NCI-H82 treated with DMSO at 0.1 percent for 48 hours (cell line): Measurements from ENCODE around the gene TMEM132C.
A peak's percentile ranks its signal among the peaks of the same experiment; 100 is the strongest.
"Not testable (repeated sequence)": the region's sequence is repeated elsewhere in the genome, so short reads cannot be mapped to it uniquely, and the experiment has no call there.

ENCODE experiments used
- DNase-seq: peaks from one replicate; lab custom pipeline; 2025; ENCODE audit not compliant: unreplicated experiment; lab: John Stamatoyannopoulos, UW

Gene TMEM132C

GRCh38 chr12:128267131-128267622, at the start of gene TMEM132C:
TSS of gene TMEM132C (plus strand) at chr12:128267170. CDS start at chr12:128267403, 233 bp downstream.
- no peak for DNase-seq

- no peak for DNase-seq
These were observed 42.7 kb upstream of the TMEM132C start for GRCh38 chr12:128224226-128224625.

DNA sequence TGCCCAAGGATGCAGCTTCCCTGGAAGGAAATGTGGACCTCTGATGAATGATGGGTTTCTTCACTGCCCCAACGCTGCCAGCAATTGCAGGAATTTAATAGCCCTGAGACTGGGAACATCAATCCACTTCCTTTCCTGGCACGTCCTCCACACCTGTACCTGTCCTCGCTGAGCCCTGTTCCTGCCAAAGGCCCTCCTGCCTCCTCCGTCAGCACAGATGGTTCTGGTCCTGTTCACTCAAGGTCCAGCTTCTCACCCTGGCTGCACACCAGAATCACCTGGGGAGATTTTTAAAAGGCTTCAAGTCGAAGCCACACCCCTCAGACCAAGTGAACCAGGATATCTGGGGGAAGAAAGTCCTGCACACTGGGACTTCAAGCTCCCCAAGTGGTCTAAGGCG, 38.4 kb upstream of the TMEM132C start:
- no peak for DNase-seq

- no peak for DNase-seq
These were observed 31.1 kb upstream of the TMEM132C start for GRCh38 chr12:128235635-128236417.

- no peak for DNase-seq
These were observed 30.4 kb upstream of the TMEM132C start for GRCh38 chr12:128236525-128236924.

GRCh38 chr12:128240745-128241144, 26.2 kb upstream of the TMEM132C start:
- no peak for DNase-seq

- peak; percentile 45 for DNase-seq
These were observed 21.8 kb upstream of the TMEM132C start for GRCh38 chr12:128245121-128245520.

DNA sequence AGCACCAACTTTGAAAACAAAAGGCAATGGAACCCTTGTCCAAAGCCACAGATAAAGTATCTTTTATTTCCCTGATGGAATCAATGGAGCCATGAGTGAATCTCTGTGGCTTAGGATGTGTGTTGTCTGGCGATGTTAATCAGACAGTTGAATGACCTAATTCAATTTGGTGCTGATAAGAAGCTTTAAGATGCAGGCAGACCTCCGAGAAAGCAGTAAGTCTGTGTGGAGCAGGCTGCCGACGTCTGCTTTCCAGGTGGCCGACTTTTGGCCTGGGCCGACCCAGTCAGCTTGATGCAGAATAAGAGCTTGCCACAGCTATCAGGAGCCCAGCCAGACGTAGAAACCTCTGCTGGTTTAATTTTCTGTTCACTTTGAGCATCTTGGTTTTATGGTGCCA, 21.1 kb upstream of the TMEM132C start:
- peak; percentile 86 for DNase-seq

DNA sequence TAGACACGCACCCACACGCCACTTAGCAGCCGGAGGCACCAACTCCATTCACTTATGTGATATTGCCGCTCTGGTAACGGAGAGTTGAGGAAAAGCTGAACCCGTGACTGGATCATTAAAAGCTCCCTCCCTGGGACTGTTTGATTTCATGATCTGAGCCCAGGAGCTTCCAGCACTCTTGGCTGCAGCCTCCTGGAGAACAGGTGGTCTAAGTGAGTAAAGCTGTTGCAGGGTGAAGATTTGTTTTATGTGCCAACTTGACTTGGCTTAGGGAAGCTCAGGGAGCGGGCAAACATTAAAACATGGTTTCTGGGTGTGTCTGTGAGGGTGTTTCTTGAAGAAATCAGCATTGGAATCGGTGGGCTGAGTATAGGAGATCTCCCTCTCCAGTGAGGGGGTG, 16.9 kb upstream of the TMEM132C start:
- no peak for DNase-seq

DNA sequence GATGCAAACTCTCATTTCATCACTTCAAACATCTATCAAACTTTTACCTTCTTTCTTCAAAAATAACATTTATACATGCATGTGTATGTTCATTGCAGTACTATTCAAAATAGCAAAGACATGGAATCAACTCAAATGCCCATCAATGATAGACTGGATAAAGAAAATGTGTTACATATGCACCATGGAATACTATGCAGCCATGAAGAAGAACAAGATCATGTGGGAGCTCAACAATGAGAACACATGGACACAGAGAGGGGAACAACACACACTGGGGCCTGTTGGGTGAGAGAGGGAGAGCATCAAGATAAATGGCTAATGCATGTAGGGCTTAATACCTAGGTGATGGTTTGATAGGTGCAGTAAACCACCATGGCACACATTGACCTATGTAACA, 13.1 kb upstream of the TMEM132C start:
- DNase-seq, result not testable (repeated sequence)

- peak; percentile 45 for DNase-seq
These were observed 8.0 kb upstream of the TMEM132C start for GRCh38 chr12:128258866-128259555.

DNA sequence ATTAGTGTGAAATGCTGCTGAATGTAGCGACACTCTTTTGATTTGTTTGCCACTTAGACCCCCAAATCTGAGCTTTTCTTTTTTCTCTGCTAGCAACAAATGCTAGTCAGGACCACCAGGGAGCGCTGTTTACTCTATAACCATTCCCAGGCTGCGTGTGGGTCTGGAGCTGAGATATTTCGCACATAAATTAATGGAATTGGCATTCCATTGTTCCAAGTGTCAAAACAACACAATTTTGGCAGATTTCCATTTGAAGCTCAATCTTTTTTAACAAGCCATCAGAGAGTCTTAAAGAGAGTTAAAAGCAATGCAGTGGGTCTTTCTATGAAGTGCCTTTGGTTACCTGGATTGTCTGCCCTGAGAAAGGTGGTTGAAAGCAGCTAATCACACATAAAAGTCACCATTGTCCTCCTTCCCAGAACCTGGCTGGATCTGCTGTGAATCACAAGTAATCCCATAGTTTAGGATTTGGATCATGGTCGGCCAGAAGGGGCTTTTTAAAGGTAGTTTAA, 7.4 kb upstream of the TMEM132C start:
- DNase-seq, result peak; percentile 71

- DNase-seq, result no peak
These were observed 5.2 kb upstream of the TMEM132C start for GRCh38 chr12:128261757-128262156.

- DNase-seq, result no peak
These were observed 1.4 kb upstream of the TMEM132C start for GRCh38 chr12:128265566-128265965.

GRCh38 chr12:128266086-128266485, 884 bp upstream of the TMEM132C start:
- DNase-seq, result no peak

DNA sequence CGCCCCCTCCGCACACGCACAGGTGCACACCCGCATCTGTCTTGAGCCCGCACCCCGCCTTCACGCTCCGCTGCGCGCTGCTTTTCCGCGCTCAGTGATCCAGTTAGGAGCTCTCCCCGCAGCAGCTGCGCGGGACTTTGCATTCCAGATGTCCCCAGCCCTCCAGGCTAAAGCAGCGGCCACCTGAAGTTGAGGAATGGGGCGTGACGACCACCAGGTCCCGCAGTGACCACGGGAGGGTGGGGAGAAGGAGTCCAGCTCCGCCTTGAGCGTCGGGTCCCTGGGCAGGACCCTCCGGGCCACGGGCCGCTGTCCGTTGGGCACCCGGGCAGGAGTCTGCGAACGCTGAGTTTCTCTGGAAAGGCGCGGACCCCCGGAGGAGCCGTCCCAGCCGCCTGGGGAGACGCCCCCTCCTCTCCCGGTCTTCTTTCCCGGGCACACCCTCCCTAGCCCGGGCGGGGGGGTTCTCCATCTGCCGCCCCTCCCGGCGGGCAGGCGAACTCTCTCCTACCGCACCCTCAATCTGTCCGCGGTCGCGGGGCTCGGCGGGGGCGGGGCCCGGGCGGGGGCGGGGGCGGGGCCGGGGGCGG, 334 bp upstream of the TMEM132C start:
- no peak for DNase-seq

- DNase-seq, result no peak
These were observed 845 bp downstream of the TMEM132C start for GRCh38 chr12:128267651-128268378.

DNA sequence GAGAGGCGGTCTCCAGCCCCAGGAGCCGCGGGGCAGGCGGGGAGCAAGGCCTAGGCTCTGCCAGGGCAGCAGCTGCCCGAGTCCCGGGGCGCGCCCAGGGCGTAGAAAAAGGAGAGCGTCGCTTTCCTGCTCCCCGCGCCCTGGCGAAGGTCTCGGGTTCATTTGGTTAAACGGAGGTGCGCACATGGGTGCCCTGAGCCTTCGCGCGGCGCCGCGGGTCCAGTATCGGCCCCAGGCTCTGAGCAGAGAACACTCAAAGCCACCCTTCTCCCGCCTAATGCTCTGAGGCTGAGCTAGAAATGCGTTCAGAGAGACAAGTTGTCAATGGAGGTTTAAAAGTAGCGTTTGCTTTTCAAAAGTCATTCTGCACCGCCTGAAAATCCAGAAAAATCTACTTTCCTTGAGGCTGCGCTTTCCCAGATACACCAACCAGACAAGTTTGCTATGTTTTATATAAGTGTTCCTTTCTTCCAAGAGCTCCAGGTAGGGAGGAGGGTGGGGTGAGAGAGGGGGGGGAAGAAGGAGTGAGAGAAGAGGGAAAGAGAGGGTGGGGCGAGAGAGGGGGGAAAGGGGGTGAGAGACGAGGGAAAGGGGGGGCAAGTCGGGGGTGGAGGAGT, 1.5 kb downstream of the TMEM132C start:
- DNase-seq, result no peak

DNA sequence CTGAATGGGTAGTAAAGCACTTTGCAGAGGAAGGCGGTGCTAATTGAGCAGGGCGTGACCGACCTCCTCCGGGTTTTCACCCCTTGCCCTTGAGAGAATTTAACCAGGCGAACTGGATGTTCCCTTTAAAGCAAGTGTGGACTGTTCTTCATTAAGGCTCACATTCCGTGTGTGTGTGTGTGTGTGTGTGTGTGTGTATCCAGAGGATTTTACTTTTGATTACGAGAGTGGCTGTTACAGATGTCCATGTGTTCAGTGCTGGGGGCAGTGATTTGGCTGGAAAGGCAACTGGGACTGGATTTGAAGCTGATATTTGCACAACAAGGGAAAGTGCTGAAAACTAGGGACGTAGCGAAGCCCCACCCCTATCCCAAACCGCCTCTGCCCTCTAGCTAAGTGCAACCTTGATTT, 2.2 kb downstream of the TMEM132C start:
- DNase-seq, result no peak

- DNase-seq, result no peak
These were observed 9.5 kb downstream of the TMEM132C start for GRCh38 chr12:128276471-128276870.

DNA sequence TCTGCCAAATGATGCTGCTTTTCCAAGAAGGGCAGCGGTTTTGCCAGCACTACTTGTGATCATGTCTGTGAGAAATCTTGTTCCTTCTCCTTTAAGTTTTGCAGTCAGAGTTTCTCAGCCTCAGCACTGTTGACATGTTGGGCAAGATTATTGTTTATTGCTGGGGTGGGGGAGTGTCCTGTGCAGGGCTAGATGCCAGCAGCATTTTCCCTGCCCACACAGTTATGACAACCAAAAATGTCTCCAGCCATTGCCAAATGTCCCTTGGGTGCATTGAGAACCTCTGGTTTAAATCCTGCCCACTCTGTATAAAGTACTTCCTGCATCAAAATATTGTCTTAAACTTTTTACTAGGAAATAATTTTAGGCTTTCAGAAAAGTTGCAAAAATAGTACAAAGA, 20.0 kb downstream of the TMEM132C start:
- DNase-seq, result no peak
